Measurements from ENCODE around the gene C14orf132. TPM values are rescaled to one million over a fixed set of nuclear protein-coding genes. Genes with fewer than 3 reads are reported as not detected.

The C14orf132 gene
- total and polyA plus RNA-seq, 10 of the 15 experiments (the other 5 are each of a cell fraction or from before 2014, with no cell fraction given) = under 0.01 to 1.2 (median 0.03) TPM; not detected in 2

DNA sequence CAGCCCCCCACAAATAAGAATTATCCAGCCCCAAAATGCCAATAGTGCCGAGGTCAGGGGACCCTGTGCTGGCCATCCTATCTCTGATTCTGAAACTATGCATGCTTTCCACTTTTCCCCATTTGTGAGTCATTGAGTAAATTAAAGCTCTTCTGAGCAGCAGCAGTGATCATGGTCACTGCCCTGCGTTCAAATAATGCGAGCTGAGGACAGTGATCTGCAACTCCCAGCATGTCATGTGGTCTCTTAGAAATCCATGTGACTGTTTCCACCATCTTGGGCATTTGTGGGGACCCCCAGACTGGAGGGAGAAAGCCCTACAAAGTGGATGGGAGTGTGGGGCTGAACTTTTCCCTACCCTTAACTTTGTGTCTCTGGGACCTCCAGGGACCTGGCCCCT lies 53.8 kb downstream of the C14orf132 start (continued):
- no peak for TF ChIP-seq SMARCA5 (IDR thresholded peaks at IDR 0.05)
- no peak for TF ChIP-seq GABPA (IDR thresholded peaks at IDR 0.05; ENCODE audit: low read depth)

DNA sequence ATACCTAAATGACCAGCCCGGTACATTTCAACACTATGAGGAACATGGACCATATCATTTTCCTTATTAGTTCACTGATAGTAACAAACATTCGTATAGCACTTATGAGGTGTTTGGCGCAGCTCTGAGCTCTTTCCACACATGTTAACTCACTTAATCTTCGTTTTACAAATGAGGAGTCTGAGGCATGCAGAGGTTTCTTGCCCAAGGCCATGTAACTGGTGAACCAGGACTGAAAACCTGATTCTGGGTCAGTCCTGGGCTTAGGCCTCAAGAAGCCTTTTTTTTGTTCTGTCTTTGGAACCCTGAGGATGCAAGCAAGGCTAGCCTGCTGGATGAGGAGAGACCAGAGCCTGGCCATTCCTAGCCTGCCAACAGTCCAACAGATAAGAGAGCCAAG lies 55.0 kb downstream of the C14orf132 start:
- no peak for TF ChIP-seq IKZF1 (conservative IDR thresholded peaks at IDR 0.05)
- ChIA-PET SMC1A (ENCODE audit: uncharacterized antibody, unreplicated experiment) (no interaction called here), POLR2A (no interaction called here), RAD21 (ENCODE audit: unreplicated experiment) (interaction anchor here (1.0 to 1.1 kb wide), 2 partner anchors 16 to 38 kb away, joined by 3 to 4 read pairs; no protein-coding TSS in a partner anchor), CTCF (interaction anchor here (2.3 kb wide), 1 partner anchor 37 kb away, joined by 7 read pairs; no protein-coding TSS in a partner anchor)
- H3K9me3 ChIP-seq (replicated peaks; ENCODE audit: control insufficient read depth, insufficient read depth, low read length) = no peaks in the 10 kb centered on the region
- H3K9ac ChIP-seq (ENCODE audit: control insufficient read depth, insufficient read depth, low read length) = no peak overlapping the region
- in situ Hi-C loops (cut with MboI) = loop anchor here (10.0 kb wide), 1 partner anchor 331 kb away; no protein-coding TSS in a partner anchor
- ATAC-seq = no peak
- DNase-seq (ENCODE audit: low read depth, low spot score) = no peak
- 42% methylated on average over 4 of the region's 4 CpGs for WGBS (ENCODE audit: insufficient coverage, insufficient replicate concordance, low lambda C conversion rate, missing lambda C conversion rate)
- H3K4me1 ChIP-seq (ENCODE audit: control insufficient read depth, insufficient read depth, low read length) = no peaks in the 10 kb centered on the region
- H3K79me2 ChIP-seq (ENCODE audit: control insufficient read depth, insufficient read depth, low read length) = no peaks in the 10 kb centered on the region
- no peaks in the 10 kb centered on the region for H4K20me1 ChIP-seq (ENCODE audit: control insufficient read depth, insufficient read depth)
- H3K4me2 ChIP-seq (ENCODE audit: control insufficient read depth, insufficient read depth) = no peak overlapping the region
- intact Hi-C loops (cut with micrococcal nuclease; ENCODE audit: unreplicated experiment) = no loop called here
- BruUV-seq (replicated peaks) = no TSS peak
- H2AFZ ChIP-seq (ENCODE audit: control insufficient read depth, low read depth, low read length) = no peak overlapping the region
- H3K36me3 ChIP-seq (ENCODE audit: control insufficient read depth in 2 of 2, insufficient read depth in 2 of 2, low read length in 1 of 2) = no peaks in the 10 kb centered on the region
- no peak for FAIRE-seq
- H3K27ac ChIP-seq (ENCODE audit: control insufficient read depth, insufficient read depth) = no peak overlapping the region
- no peak overlapping the region for H3K4me3 ChIP-seq
- peaks cover under 1 to 2% of the 10 kb centered on the region in 2 experiments; a peak in 1 of 4 replicates for H3K27me3 ChIP-seq (replicated peaks in 1 of 2; ENCODE audit: control insufficient read depth in 2 of 2, insufficient read depth in 2 of 2, low read length in 1 of 2)

DNA sequence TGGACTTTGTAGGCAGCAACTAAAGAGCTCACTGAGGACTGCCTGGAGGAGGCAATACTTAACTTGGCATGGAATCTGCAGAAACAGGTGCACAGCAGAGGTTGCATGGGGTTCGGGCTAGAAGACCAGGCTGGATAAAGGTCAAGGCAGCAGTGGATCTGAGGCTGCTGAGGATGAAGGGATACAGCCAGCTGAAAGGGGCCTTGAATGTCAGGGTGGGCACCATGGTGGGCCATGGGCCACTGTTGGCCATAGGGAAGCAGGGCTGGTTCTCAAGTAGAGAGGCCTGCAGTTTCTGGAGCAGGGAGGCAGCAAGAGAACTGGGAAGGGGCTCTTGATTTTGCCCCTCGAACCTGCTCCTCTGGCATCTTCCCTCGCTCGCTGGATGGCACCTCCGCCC lies 55.5 kb downstream of the C14orf132 start:
- FAIRE-seq (no peak), ATAC-seq (no peak), DNase-seq (ENCODE audit: low read depth, low spot score) (no peak)
- Histone ChIP-seq H3K9ac (ENCODE audit: control insufficient read depth, insufficient read depth, low read length) (no peak overlapping the region), H3K9me3 (replicated peaks; ENCODE audit: control insufficient read depth, insufficient read depth, low read length) (no peaks in the 10 kb centered on the region), H2AFZ (ENCODE audit: control insufficient read depth, low read depth, low read length) (no peak overlapping the region), H4K20me1 (ENCODE audit: control insufficient read depth, insufficient read depth) (no peaks in the 10 kb centered on the region), H3K36me3 (ENCODE audit: control insufficient read depth in 2 of 2, insufficient read depth in 2 of 2, low read length in 1 of 2) (no peaks in the 10 kb centered on the region), H3K27me3 (replicated peaks in 1 of 2; ENCODE audit: control insufficient read depth in 2 of 2, insufficient read depth in 2 of 2, low read length in 1 of 2) (peaks cover 0 to 2% of the 10 kb centered on the region in 2 experiments; a peak in 1 of 4 replicates), H3K79me2 (ENCODE audit: control insufficient read depth, insufficient read depth, low read length) (no peaks in the 10 kb centered on the region), H3K4me3 (no peak overlapping the region), H3K4me2 (ENCODE audit: control insufficient read depth, insufficient read depth) (no peak overlapping the region), H3K27ac (ENCODE audit: control insufficient read depth, insufficient read depth) (no peak overlapping the region), H3K4me1 (ENCODE audit: control insufficient read depth, insufficient read depth, low read length) (no peaks in the 10 kb centered on the region)
- POLR2A ChIA-PET = no interaction called here
- intact Hi-C loops (cut with micrococcal nuclease; ENCODE audit: unreplicated experiment) = no loop called here
- CTCF ChIA-PET = interaction anchor here (2.3 kb wide), 1 partner anchor 38 kb away, joined by 7 read pairs; no protein-coding TSS in a partner anchor
- in situ Hi-C loops (cut with MboI) = loop anchor here (5.0 to 10.0 kb wide), 2 partner anchors 183 to 330 kb away; no protein-coding TSS in a partner anchor
- SMC1A ChIA-PET (ENCODE audit: uncharacterized antibody, unreplicated experiment) = interaction anchor here (0.9 kb wide), 1 partner anchor 23 kb away, joined by 3 read pairs; no protein-coding TSS in a partner anchor
- BruUV-seq (replicated peaks) = no TSS peak
- RAD21 ChIA-PET (ENCODE audit: unreplicated experiment) = interaction anchor here (1.0 kb wide), 1 partner anchor 17 kb away, joined by 4 read pairs; no protein-coding TSS in a partner anchor
- 43% methylated on average over 5 of the region's 5 CpGs for WGBS (ENCODE audit: insufficient coverage, insufficient replicate concordance, low lambda C conversion rate, missing lambda C conversion rate)
- TF ChIP-seq ZBED1 (IDR thresholded peaks at IDR 0.05; ENCODE audit: borderline replicate concordance) (no peak), CREM (IDR thresholded peaks at IDR 0.05; ENCODE audit: low read depth) (no peak), SREBF2 (IDR thresholded peaks at IDR 0.05; ENCODE audit: low read length) (no peak), BMI1 (IDR thresholded peaks at IDR 0.05; ENCODE audit: borderline replicate concordance) (no peak), CHD1 (IDR thresholded peaks at IDR 0.05; ENCODE audit: low read depth, low read length) (no peak), ASH2L (IDR thresholded peaks at IDR 0.05; ENCODE audit: borderline replicate concordance, low read depth) (no peak), IKZF1 (conservative IDR thresholded peaks at IDR 0.05) (no peak), SMAD1 (IDR thresholded peaks at IDR 0.05; ENCODE audit: low read depth, partially characterized antibody) (no peak)
- TF ChIP-seq, protein P1, sequence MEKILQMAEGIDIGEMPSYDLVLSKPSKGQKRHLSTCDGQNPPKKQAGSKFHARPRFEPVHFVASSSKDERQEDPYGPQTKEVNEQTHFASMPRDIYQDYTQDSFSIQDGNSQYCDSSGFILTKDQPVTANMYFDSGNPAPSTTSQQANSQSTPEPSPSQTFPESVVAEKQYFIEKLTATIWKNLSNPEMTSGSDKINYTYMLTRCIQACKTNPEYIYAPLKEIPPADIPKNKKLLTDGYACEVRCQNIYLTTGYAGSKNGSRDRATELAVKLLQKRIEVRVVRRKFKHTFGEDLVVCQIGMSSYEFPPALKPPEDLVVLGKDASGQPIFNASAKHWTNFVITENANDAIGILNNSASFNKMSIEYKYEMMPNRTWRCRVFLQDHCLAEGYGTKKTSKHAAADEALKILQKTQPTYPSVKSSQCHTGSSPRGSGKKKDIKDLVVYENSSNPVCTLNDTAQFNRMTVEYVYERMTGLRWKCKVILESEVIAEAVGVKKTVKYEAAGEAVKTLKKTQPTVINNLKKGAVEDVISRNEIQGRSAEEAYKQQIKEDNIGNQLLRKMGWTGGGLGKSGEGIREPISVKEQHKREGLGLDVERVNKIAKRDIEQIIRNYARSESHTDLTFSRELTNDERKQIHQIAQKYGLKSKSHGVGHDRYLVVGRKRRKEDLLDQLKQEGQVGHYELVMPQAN (conservative IDR thresholded peaks at IDR 0.05) = no peak
- TF ChIP-seq, protein P2, sequence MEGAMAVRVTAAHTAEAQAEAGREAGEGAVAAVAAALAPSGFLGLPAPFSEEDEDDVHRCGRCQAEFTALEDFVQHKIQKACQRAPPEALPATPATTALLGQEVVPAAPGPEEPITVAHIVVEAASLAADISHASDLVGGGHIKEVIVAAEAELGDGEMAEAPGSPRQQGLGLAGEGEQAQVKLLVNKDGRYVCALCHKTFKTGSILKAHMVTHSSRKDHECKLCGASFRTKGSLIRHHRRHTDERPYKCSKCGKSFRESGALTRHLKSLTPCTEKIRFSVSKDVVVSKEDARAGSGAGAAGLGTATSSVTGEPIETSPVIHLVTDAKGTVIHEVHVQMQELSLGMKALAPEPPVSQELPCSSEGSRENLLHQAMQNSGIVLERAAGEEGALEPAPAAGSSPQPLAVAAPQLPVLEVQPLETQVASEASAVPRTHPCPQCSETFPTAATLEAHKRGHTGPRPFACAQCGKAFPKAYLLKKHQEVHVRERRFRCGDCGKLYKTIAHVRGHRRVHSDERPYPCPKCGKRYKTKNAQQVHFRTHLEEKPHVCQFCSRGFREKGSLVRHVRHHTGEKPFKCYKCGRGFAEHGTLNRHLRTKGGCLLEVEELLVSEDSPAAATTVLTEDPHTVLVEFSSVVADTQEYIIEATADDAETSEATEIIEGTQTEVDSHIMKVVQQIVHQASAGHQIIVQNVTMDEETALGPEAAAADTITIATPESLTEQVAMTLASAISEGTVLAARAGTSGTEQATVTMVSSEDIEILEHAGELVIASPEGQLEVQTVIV (IDR thresholded peaks at IDR 0.05; ENCODE audit: borderline replicate concordance, partially characterized antibody) = no peak
